C4-2B (cell line): Measurements from ENCODE around the gene AK3.

Source experiments
- CTCF ChIP-seq: fragments of 450-650 bp; conservative IDR thresholded peaks from 2 replicates; pipeline ENCODE4 v1.5.1; 2017; ENCODE audit warnings: mild to moderate bottlenecking
- ZFX ChIP-seq: fragments of 450-650 bp; IDR thresholded peaks from 2 replicates; pipeline ENCODE4 v1.6.1; 2017

- TF ChIP-seq CTCF, result no peak
- no peak for TF ChIP-seq ZFX
Measured at GRCh38 chr9:4717815-4718214, 23.2 kb downstream of the AK3 start.
